HG02623 (cell line): Measurements from ENCODE around the gene POLK.
"Not testable (repeated sequence)": the region's sequence is repeated elsewhere in the genome, so short reads cannot be mapped to it uniquely, and the experiment has no call there.

Experiments used
- ATAC-seq: cut with Tn5 transposase; IDR thresholded peaks from one replicate; pipeline ENCODE4 v1.9.1; 2021; ENCODE audit warnings: moderate library complexity; ENCODE audit not compliant: unreplicated experiment

POLK gene

GRCh38 chr5:75603821-75604220 lies 92.1 kb downstream of the POLK start:
- ATAC-seq = no peak

- not testable (repeated sequence) for ATAC-seq
These were observed 95.7 kb downstream of the POLK start for GRCh38 chr5:75607341-75607740.

GRCh38 chr5:75608870-75609269 lies 97.2 kb downstream of the POLK start:
- no peak for ATAC-seq

- ATAC-seq = no peak
These were observed 98.5 kb downstream of the POLK start for GRCh38 chr5:75610201-75610600.

- not testable (repeated sequence) for ATAC-seq
These were observed 99.2 kb downstream of the POLK start for GRCh38 chr5:75610859-75611310.

- no peak for ATAC-seq
These were observed 99.9 kb downstream of the POLK start, which contains the start of gene ANKDD1B for GRCh38 chr5:75611311-75612225. TSS of gene ANKDD1B (plus strand) at chr5:75611453. CDS start at chr5:75611635, 182 bp downstream.

GRCh38 chr5:75612226-75612569 lies 100.5 kb downstream of the POLK start:
- ATAC-seq = no peak

GRCh38 chr5:75612901-75613300 lies 101.2 kb downstream of the POLK start:
- no peak for ATAC-seq

- ATAC-seq = no peak
These were observed 102.5 kb downstream of the POLK start for GRCh38 chr5:75614176-75614575.

- ATAC-seq = no peak
These were observed 104.7 kb downstream of the POLK start for GRCh38 chr5:75616371-75616881.

- ATAC-seq = no peak
These were observed 105.4 kb downstream of the POLK start for GRCh38 chr5:75616971-75617621.

- ATAC-seq = no peak
These were observed 106.2 kb downstream of the POLK start for GRCh38 chr5:75617736-75618352.

GRCh38 chr5:75620184-75620959 lies 108.7 kb downstream of the POLK start:
- no peak for ATAC-seq

GRCh38 chr5:75622564-75622963 lies 110.9 kb downstream of the POLK start:
- no peak for ATAC-seq

GRCh38 chr5:75623846-75624245 lies 112.2 kb downstream of the POLK start:
- ATAC-seq = no peak

- no peak for ATAC-seq
These were observed 115.3 kb downstream of the POLK start for GRCh38 chr5:75626959-75627358.

GRCh38 chr5:75627801-75628200 lies 116.1 kb downstream of the POLK start:
- no peak for ATAC-seq

- ATAC-seq = no peak
These were observed 119.2 kb downstream of the POLK start for GRCh38 chr5:75630875-75631274.

- ATAC-seq = no peak
These were observed 120.6 kb downstream of the POLK start for GRCh38 chr5:75632321-75632720.

GRCh38 chr5:75637949-75638348 lies 126.3 kb downstream of the POLK start:
- no peak for ATAC-seq
